Skeletal muscle satellite cell (primary cell): ENCODE results near the gene PEMT.

Experiments used
- H3K27me3 ChIP-seq: 2 replicates; pipeline ENCODE4 v1.7.0; 2013; ENCODE audit warnings: low read length; ENCODE audit not compliant: control insufficient read depth, insufficient read depth
- H3K36me3 ChIP-seq: 2 replicates; pipeline ENCODE4 v1.7.0; 2013; ENCODE audit warnings: mild to moderate bottlenecking, control low read depth, low read length; ENCODE audit not compliant: insufficient read depth
- H3K4me1 ChIP-seq: 2 replicates; pipeline ENCODE4 v1.7.0; 2013; ENCODE audit warnings: low read length; ENCODE audit not compliant: control insufficient read depth, insufficient read depth
- H3K4me2 ChIP-seq: 2 replicates; pipeline ENCODE4 v1.7.0; 2013; ENCODE audit warnings: mild to moderate bottlenecking, low read length
- H3K4me3 ChIP-seq: 2 replicates; pipeline ENCODE4 v1.7.0; 2013; ENCODE audit warnings: low read length
- H3K9ac ChIP-seq: 2 replicates; pipeline ENCODE4 v1.7.0; 2013; ENCODE audit warnings: mild to moderate bottlenecking, low read depth, low read length, moderate library complexity
- H3K9me3 ChIP-seq: replicated peaks from 2 replicates; pipeline ENCODE4 v1.7.0; 2013; ENCODE audit warnings: mild to moderate bottlenecking, control low read depth, low read length

The PEMT gene

DNA sequence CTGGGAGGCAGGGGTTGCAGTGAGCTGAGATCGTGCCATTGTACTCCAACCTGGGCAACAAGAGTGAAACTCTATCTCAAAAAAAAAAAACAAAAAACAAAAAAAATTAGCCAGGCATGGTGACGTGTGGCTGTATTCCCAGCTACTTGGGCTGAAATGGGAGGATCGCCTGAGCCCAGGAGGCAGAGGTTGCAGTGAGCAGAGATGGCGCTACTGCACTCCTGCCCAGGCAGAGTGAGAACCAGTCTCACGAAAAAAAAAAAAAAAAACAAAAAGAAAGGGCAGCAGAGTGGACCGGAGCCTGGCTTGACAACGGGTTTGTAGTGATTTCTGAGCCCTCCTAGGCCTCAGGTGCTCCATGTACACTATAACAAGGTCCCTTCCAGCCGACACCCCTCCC is 33.1 kb downstream of the PEMT start:
- Histone ChIP-seq H3K4me2 (no peak overlapping the region), H3K36me3 (no peaks in the 10 kb centered on the region), H3K9me3 (no peaks in the 10 kb centered on the region), H3K4me3 (no peak overlapping the region), H3K27me3 (no peaks in the 10 kb centered on the region), H3K4me1 (peaks cover 16% of the 10 kb centered on the region), H3K9ac (no peak overlapping the region)

DNA sequence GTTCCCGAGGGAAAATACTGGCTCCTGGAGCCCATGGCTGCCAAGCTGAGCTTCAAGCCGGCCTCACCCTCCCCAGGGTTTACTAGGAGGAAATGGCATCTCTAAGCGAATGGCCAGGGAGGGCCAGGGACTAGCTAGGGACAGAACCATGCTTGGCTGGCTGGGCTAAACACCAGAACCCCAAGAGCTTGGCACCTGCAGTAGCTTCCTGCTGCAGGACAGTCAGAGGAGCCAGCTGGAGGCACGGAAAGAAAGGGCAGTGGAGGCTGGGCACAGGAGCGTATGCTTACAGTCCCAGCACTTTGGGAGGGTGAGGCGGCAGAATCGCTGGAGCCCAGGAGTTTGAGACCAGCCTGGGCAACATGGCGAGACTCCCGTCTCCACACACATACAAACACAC is 33.7 kb downstream of the PEMT start:
- H3K9ac ChIP-seq = no peak overlapping the region
- no peak overlapping the region for H3K4me3 ChIP-seq
- H3K4me1 ChIP-seq = peaks cover 16% of the 10 kb centered on the region
- no peak overlapping the region for H3K4me2 ChIP-seq
- no peaks in the 10 kb centered on the region for H3K36me3 ChIP-seq
- H3K27me3 ChIP-seq = no peaks in the 10 kb centered on the region
- no peaks in the 10 kb centered on the region for H3K9me3 ChIP-seq

DNA sequence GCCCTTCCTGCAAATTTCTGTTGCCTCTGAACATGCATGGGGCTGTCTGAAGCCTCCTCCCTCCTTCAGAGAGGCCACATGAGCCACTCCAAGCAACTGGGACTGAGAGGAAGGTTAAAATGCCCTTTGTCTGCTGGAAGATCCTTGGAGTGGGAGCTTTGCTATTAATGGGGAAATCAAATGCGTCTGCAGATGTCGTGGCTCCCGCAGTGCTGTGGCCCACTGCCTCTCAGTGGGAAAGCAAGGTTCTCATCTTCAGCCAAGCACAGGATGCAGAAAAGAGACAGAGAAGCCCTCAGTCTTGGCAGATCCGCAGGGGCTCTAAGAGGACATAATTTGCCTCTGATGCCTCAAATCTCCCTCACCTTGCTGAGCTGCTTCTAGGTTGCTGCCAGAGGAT is 34.8 kb downstream of the PEMT start:
- H3K4me3 ChIP-seq = no peak overlapping the region
- H3K4me2 ChIP-seq = no peak overlapping the region
- no peaks in the 10 kb centered on the region for H3K36me3 ChIP-seq
- H3K9ac ChIP-seq = no peak overlapping the region
- no peaks in the 10 kb centered on the region for H3K27me3 ChIP-seq
- H3K4me1 ChIP-seq = peaks cover 8% of the 10 kb centered on the region
- no peaks in the 10 kb centered on the region for H3K9me3 ChIP-seq

DNA sequence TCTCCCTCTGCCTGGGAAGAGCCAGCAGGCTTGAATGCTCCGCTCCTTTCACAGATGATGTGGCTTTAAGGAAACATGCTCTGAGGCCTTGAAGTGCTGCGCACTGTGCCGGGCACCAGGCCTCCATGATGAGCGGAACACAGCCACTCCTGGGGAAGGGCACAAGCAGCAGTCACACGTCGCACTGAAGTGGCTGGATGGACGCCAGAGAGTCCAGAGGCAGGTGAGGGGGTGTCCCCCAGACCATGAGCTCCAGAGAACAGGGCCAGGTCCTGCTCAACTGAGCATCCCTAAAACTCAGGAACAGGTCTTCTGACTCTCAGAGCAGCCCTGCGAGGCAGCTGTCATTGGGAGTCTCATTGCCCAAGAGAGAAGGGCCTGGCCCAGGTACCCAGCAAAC is 35.6 kb downstream of the PEMT start:
- H3K9ac ChIP-seq = no peak overlapping the region
- no peaks in the 10 kb centered on the region for H3K9me3 ChIP-seq
- no peak overlapping the region for H3K4me3 ChIP-seq
- H3K4me1 ChIP-seq = peaks cover under 1% of the 10 kb centered on the region
- no peaks in the 10 kb centered on the region for H3K27me3 ChIP-seq
- H3K36me3 ChIP-seq = no peaks in the 10 kb centered on the region
- no peak overlapping the region for H3K4me2 ChIP-seq

DNA sequence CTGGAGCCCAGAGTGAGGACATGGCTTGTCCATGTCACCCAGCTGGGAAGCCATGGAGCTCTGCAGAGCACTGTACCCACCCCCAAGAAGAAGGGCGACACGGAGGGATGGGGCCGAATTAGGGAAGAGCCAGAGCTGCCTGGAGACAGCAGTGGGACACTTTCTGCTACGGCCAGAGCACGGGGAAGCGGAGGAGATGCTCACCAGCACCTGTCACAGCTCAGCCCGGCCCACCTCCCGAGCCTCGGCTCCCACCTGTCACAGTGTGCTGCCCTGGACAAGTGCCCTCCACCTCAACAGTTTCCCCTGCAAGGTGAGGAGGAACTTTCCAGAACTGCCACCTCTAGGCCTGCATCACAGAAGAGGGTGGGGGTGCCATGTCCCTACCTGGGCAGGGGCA is 36.4 kb downstream of the PEMT start:
- no peak overlapping the region for H3K9ac ChIP-seq
- H3K4me2 ChIP-seq = no peak overlapping the region
- no peaks in the 10 kb centered on the region for H3K27me3 ChIP-seq
- H3K4me1 ChIP-seq = no peaks in the 10 kb centered on the region
- no peak overlapping the region for H3K4me3 ChIP-seq
- H3K9me3 ChIP-seq = no peaks in the 10 kb centered on the region
- H3K36me3 ChIP-seq = no peaks in the 10 kb centered on the region

DNA sequence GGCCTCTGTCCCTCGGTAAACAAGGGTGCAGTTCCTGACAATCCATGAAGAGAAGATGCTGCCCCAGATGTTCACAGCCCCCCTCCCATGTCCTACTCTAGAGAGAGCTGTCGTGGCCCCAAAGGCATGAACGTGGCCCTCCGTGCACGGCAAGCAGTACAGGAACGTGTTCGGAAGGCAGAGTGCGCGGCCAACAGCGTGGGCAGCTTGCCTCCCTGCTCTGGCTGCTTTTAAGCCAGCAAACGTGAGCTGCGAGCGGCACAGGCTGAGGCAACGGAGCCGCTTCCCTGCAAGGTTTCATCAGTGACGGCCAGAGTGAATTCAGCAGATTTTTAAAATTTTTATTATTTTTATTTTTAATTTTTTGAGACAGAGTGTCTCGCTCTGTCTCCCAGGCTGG is 37.2 kb downstream of the PEMT start:
- no peak overlapping the region for H3K4me3 ChIP-seq
- H3K9ac ChIP-seq = no peak overlapping the region
- no peak overlapping the region for H3K4me2 ChIP-seq
- H3K4me1 ChIP-seq = no peaks in the 10 kb centered on the region
- H3K27me3 ChIP-seq = no peaks in the 10 kb centered on the region
- H3K9me3 ChIP-seq = no peaks in the 10 kb centered on the region
- H3K36me3 ChIP-seq = no peaks in the 10 kb centered on the region

DNA sequence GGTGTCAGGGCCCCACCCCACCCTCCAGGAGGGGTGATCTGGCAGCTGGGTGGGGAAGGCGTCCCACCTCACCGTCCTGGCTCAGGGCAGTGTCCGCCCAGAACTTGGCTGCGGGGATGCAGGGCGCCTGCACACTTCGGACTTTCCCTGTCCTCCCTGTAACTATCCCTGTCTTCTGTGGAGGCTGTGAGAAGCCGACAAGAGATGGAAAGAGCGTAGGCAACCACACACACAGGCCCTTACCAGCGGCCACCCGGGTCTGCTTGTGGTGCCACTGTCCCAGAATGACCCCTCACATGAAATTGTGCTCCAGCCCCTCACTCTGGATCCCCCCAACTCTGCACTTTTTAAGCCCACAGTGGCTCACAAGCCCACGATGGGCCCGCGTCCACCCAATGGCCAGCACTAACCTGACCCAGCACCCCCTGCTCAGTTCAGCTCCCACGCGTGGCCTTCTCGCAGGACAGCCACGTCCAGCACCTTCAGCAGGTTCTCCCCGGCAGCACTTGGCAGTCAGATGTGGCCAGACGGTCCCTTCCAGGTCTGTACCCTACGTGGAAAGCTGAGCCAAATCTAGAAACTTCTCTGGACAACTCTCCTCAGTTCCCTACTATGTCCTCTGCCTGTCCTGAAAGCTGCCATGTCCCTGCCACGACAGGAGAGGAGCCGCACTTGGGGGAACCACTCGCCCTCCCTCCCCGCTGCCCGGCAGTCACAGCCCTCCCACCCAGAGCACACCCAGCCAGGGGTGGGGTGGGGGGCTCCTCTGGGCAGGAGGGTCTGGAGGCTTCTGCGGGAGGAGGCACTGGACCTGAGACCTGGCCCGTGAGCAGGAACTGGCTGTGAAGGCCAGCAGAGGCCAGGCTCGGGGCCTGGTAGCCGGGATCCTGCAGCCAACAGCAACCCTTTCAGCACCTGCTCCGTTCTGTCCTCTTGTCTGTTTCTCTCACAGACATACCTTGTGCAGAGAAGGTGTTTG is 38.0 kb downstream of the PEMT start:
- H3K27me3 ChIP-seq = no peaks in the 10 kb centered on the region
- no peaks in the 10 kb centered on the region for H3K36me3 ChIP-seq
- H3K9me3 ChIP-seq = no peaks in the 10 kb centered on the region
- no peak overlapping the region for H3K4me3 ChIP-seq
- no peak overlapping the region for H3K4me2 ChIP-seq
- no peak overlapping the region for H3K9ac ChIP-seq
- no peaks in the 10 kb centered on the region for H3K4me1 ChIP-seq

DNA sequence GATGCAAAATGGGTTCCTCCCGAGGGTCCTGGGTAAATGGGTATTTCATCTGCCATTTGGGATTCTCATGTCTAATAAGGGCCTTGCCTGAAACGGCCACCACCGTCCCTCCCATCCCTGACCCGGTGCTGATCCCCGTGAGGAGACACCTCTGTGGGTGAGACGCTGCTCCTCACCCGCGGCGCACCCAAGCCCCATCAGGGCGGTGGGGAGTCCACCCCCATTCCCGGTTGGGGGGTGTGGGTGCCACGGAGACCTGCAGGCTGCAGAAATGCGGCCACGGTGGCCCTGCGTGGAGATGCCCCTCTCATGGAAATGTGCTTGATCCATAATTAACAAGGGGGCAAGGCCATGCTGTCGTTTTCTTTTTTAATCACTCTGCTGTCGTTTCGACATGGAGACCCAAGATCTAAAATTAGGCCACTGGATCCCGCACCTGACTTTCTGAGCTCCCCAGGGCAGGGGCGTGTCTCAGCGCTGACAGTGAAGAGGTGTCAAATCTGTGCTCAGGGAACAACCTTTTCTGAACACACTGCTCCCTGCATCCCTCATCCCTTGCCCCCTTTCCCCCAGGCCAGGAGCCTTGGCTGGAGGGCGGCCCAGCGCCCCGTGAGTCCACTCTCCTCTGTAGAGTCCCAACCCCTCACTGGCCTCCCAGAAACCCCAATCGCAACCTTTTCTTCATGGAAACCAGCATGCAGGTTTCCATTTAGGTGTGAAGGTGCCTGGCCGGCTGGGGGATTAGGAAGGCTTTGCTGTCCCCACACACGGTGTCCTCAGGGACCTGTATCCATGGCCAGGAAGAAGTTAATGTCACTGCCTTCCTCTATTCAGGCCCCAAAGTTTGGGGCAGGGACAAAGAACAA is 38.9 kb downstream of the PEMT start:
- Histone ChIP-seq H3K9me3 (no peaks in the 10 kb centered on the region), H3K4me3 (no peak overlapping the region), H3K27me3 (no peaks in the 10 kb centered on the region), H3K36me3 (no peaks in the 10 kb centered on the region), H3K4me1 (no peaks in the 10 kb centered on the region), H3K4me2 (no peak overlapping the region), H3K9ac (no peak overlapping the region)

DNA sequence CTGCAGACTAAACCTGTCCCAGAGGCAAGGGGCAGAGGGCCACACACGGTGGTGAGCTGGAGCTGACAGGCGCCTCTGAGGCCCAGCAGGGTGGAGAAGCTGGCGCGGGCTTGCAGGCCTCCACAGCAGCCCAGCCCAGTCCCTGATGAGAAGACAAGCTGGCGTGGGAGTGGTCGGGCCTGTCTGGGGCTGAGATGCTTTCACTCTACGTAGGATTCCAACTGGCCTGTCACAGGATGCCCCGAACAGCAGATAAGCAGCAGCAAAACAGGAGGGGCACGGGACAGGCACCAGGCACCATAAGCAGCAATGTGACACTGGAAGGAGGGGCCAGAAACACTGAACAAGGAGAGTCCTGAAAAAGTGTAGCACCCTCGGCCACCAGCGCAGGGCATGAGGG is 40.1 kb downstream of the PEMT start:
- H3K4me3 ChIP-seq = no peak overlapping the region
- H3K9ac ChIP-seq = no peak overlapping the region
- no peaks in the 10 kb centered on the region for H3K27me3 ChIP-seq
- no peak overlapping the region for H3K4me2 ChIP-seq
- no peaks in the 10 kb centered on the region for H3K4me1 ChIP-seq
- no peaks in the 10 kb centered on the region for H3K36me3 ChIP-seq
- no peaks in the 10 kb centered on the region for H3K9me3 ChIP-seq

DNA sequence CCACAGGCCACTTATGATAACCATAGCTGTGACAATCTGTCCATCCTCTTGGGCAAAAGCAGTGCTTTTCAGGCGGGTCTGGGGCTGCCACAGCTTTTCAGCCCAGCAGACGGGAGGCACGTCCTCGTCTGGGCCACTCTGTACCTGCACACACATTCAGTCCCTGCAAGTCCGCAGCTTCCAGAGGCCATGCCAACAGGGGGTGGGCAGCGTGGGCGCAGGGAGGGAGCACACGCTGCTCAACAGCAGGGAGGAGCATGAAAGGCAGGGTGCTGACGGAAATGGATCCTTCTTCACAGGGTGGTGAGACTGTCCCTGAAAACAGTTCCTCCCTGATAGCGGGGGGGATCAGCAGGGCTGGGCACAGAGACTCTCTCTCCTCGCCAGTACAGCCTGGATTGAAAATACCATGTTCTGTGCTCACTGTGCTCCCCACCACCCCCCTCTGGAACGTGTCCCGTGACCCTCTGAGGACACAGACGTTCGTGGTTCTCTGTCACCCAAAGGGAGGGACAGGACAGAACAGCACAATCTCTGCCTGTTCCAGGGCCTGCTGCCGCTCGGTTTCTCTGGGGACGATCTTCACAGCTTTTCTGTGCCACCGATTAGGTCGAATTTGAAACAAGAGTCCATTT is 41.7 kb downstream of the PEMT start:
- H3K36me3 ChIP-seq = no peaks in the 10 kb centered on the region
- H3K4me2 ChIP-seq = no peak overlapping the region
- no peaks in the 10 kb centered on the region for H3K9me3 ChIP-seq
- no peaks in the 10 kb centered on the region for H3K27me3 ChIP-seq
- no peak overlapping the region for H3K9ac ChIP-seq
- H3K4me3 ChIP-seq = no peak overlapping the region
- H3K4me1 ChIP-seq = peaks cover 13% of the 10 kb centered on the region

DNA sequence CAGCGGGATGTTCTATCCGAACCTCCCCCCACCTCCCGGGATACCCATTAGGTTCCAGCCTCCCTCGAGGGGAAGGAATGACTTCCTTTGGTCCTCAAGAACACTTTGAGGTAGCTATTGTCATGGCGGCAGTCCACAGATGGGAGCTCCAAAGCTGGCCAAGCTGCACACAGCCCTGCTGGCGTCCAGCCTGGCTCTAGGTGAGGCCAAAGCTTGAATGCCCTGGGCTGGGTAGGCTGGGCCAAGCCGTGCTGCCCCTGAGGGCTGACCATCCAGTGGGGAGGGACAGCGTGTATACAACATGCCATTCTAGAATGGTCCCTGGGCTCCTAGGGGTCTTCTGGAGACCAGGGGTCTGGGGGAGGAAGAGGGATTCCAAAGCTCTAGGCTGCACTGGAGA is 43.5 kb downstream of the PEMT start:
- Histone ChIP-seq H3K9me3 (no peaks in the 10 kb centered on the region), H3K27me3 (no peaks in the 10 kb centered on the region), H3K9ac (no peak overlapping the region), H3K36me3 (no peaks in the 10 kb centered on the region), H3K4me1 (peaks cover 13% of the 10 kb centered on the region), H3K4me2 (no peak overlapping the region), H3K4me3 (no peak overlapping the region)
